ENCODE measurements around the gene TMEM92.

The TMEM92 gene

GRCh38 chr17:50244771-50245170 is 29.5 kb upstream of the TMEM92 start:
- Histone ChIP-seq H3K79me1 (ENCODE audit: low read length) (no peaks in the 10 kb centered on the region), H3K18ac (ENCODE audit: low read length) (no peak overlapping the region), H2AFZ (ENCODE audit: insufficient read depth, low read length, poor library complexity) (no peak overlapping the region), H3K14ac (ENCODE audit: low read length) (no peak overlapping the region), H3K27ac (ENCODE audit: low read depth, low read length) (no peak overlapping the region), H3K27me3 (ENCODE audit: insufficient read depth, low read length) (no peaks in the 10 kb centered on the region), H2BK5ac (ENCODE audit: low read depth, low read length, poor library complexity) (no peak overlapping the region), H3K4me3 (ENCODE audit: low read depth, low read length) (no peak overlapping the region), H2BK120ac (ENCODE audit: insufficient read depth, low read length, poor library complexity) (no peak overlapping the region), H3K9ac (ENCODE audit: low read length) (no peak overlapping the region), H3K4me2 (ENCODE audit: low read length) (no peak overlapping the region), H3K4me1 (ENCODE audit: control insufficient read depth in 1 of 2, insufficient read depth in 2 of 2, low read length in 2 of 2) (no peaks in the 10 kb centered on the region), H4K12ac (ENCODE audit: low read depth, low read length) (no peak overlapping the region), H3K79me2 (ENCODE audit: control insufficient read depth, insufficient read depth, low read length, poor library complexity) (no peaks in the 10 kb centered on the region), H3K9me3 (ENCODE audit: insufficient read depth, low read depth, low read length) (no peaks in the 10 kb centered on the region), H3K23ac (ENCODE audit: low read length) (no peak overlapping the region), H4K8ac (ENCODE audit: low read depth, low read length) (no peak overlapping the region), H4K91ac (ENCODE audit: low read depth, low read length) (no peak overlapping the region), H3K4ac (ENCODE audit: low read depth, low read length) (no peak overlapping the region), H2AK5ac (ENCODE audit: low read length) (no peak overlapping the region), H2BK12ac (ENCODE audit: low read length) (no peak overlapping the region), H3K36me3 (ENCODE audit: control insufficient read depth in 1 of 2, insufficient read depth in 2 of 2, low read length in 2 of 2) (no peaks in the 10 kb centered on the region)
- WGBS (ENCODE audit: extremely low coverage, insufficient coverage, insufficient read length): no CpG with 5 or more reads among the region's 6 CpGs
- peak; percentile 64 to 76 for DNase-seq

DNA sequence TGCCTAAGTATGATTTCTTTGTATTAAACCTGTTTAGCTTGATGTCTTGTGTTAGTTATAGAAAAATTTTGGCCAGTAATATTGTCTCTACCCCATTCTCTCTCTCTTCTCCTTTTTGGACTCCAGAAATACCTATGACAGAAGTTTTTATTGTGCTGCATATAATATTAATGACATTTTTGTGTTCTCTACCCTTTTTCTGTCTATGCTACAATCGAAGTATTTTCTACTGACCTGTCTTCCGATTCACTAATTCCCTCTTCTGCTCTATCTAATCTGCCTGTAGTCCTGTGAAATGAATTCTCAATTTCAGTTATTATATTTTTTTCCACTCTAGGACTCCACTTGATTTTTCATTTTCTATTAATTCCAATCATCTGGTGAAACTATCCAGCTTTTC is 26.0 kb upstream of the TMEM92 start:
- no CpG with 5 or more reads among the region's 2 CpGs for WGBS (ENCODE audit: extremely low coverage, insufficient coverage, insufficient read length)
- Histone ChIP-seq H2BK120ac (ENCODE audit: insufficient read depth, low read length, poor library complexity) (no peak overlapping the region), H3K9ac (ENCODE audit: low read length) (no peak overlapping the region), H3K4me1 (ENCODE audit: control insufficient read depth in 1 of 2, insufficient read depth in 2 of 2, low read length in 2 of 2) (no peaks in the 10 kb centered on the region), H3K4me2 (ENCODE audit: low read length) (no peak overlapping the region), H4K12ac (ENCODE audit: low read depth, low read length) (no peak overlapping the region), H2AFZ (ENCODE audit: insufficient read depth, low read length, poor library complexity) (no peak overlapping the region), H4K8ac (ENCODE audit: low read depth, low read length) (no peak overlapping the region), H2BK12ac (ENCODE audit: low read length) (no peak overlapping the region), H2BK5ac (ENCODE audit: low read depth, low read length, poor library complexity) (no peak overlapping the region), H3K27ac (ENCODE audit: low read depth, low read length) (no peak overlapping the region), H3K79me1 (ENCODE audit: low read length) (no peaks in the 10 kb centered on the region), H3K18ac (ENCODE audit: low read length) (no peak overlapping the region), H3K4me3 (ENCODE audit: low read depth, low read length) (no peak overlapping the region), H3K4ac (ENCODE audit: low read depth, low read length) (no peak overlapping the region), H3K27me3 (ENCODE audit: insufficient read depth, low read length) (no peaks in the 10 kb centered on the region), H2AK5ac (ENCODE audit: low read length) (no peak overlapping the region), H4K91ac (ENCODE audit: low read depth, low read length) (no peak overlapping the region), H3K9me3 (ENCODE audit: insufficient read depth, low read depth, low read length) (no peaks in the 10 kb centered on the region), H3K36me3 (ENCODE audit: control insufficient read depth in 1 of 2, insufficient read depth in 2 of 2, low read length in 2 of 2) (no peaks in the 10 kb centered on the region), H3K14ac (ENCODE audit: low read length) (no peak overlapping the region), H3K79me2 (ENCODE audit: control insufficient read depth, insufficient read depth, low read length, poor library complexity) (no peaks in the 10 kb centered on the region), H3K23ac (ENCODE audit: low read length) (no peak overlapping the region)
- no peak for DNase-seq

DNA sequence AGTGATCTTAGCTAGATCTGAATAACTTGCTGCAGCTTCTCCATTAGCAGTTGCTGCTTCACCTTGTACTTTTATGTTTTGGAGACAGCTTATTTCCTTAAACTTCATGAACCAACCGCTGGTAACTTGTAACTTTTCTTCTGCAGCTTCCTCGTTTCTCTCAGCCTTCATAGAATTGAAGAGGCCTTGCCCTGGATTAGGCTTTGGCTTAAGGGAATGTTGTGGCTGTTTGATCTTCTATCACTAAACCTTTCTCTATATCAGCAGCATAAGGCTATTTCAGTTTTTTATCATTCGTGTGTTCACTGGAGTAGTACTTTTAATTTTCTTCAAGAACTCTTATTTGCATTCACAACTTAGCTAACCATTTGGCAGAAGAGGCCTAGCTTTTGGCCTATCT is 21.5 kb upstream of the TMEM92 start:
- no peaks in the 10 kb centered on the region for H3K79me1 ChIP-seq (ENCODE audit: low read length)
- no peak overlapping the region for H2BK120ac ChIP-seq (ENCODE audit: insufficient read depth, low read length, poor library complexity)
- WGBS (ENCODE audit: extremely low coverage, insufficient coverage, insufficient read length): no CpG with 5 or more reads among the region's 3 CpGs
- no peaks in the 10 kb centered on the region for H3K27me3 ChIP-seq (ENCODE audit: insufficient read depth, low read length)
- H3K4me2 ChIP-seq (ENCODE audit: low read length): no peak overlapping the region
- no peak overlapping the region for H3K9ac ChIP-seq (ENCODE audit: low read length)
- no peak overlapping the region for H3K4ac ChIP-seq (ENCODE audit: low read depth, low read length)
- H4K12ac ChIP-seq (ENCODE audit: low read depth, low read length): no peak overlapping the region
- H3K4me3 ChIP-seq (ENCODE audit: low read depth, low read length): no peak overlapping the region
- no peak overlapping the region for H2AFZ ChIP-seq (ENCODE audit: insufficient read depth, low read length, poor library complexity)
- no peak overlapping the region for H2BK12ac ChIP-seq (ENCODE audit: low read length)
- H2BK5ac ChIP-seq (ENCODE audit: low read depth, low read length, poor library complexity): no peak overlapping the region
- DNase-seq: no peak
- no peaks in the 10 kb centered on the region for H3K79me2 ChIP-seq (ENCODE audit: control insufficient read depth, insufficient read depth, low read length, poor library complexity)
- no peak overlapping the region for H4K8ac ChIP-seq (ENCODE audit: low read depth, low read length)
- H3K36me3 ChIP-seq (ENCODE audit: control insufficient read depth in 1 of 2, insufficient read depth in 2 of 2, low read length in 2 of 2): no peaks in the 10 kb centered on the region
- no peak overlapping the region for H3K18ac ChIP-seq (ENCODE audit: low read length)
- H3K9me3 ChIP-seq (ENCODE audit: insufficient read depth, low read depth, low read length): peaks cover 9% of the 10 kb centered on the region
- H3K23ac ChIP-seq (ENCODE audit: low read length): no peak overlapping the region
- no peak overlapping the region for H4K91ac ChIP-seq (ENCODE audit: low read depth, low read length)
- no peak overlapping the region for H2AK5ac ChIP-seq (ENCODE audit: low read length)
- no peak overlapping the region for H3K14ac ChIP-seq (ENCODE audit: low read length)
- no peaks in the 10 kb centered on the region for H3K4me1 ChIP-seq (ENCODE audit: control insufficient read depth in 1 of 2, insufficient read depth in 2 of 2, low read length in 2 of 2)
- H3K27ac ChIP-seq (ENCODE audit: low read depth, low read length): no peak overlapping the region

DNA sequence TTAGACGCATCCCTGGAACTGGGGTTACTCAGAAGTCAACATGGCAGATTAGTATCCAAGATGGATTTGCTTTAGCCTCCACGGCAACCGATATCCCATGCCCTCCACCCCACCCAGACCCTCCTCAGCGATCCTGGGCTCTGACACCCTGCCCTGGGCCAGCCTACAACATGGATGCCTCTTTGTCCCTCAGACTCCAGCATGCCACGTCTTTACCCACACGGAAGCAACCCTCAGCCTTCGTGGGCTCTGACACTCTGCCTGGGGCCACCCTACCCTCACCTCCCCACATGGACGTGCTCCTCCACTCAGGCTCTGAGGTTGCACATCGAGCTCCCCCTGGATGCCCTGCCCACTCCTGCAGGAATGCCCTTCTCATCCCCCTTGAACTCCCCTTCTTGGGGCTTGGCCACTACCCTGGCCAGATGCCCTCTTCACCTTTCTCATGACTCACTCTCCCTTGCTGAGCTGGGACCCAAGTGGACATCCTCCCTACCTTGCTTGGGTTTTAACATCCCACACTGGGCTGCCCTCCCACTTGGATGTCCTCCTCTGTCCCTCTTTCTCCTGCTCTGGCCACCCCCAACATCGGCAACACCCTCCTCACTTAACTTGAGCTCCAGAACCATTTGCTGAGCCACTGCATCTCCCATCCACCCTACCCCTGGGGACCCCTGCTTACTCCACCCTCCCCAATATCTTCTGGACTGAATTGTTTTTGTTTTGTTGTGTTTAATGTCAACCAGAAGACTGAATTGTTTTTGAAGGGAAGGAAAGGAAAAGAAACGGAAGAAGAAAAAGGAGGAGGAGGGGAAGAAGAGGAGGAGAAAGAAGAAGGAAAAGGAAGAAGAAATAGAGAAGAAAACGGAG is 18.3 kb upstream of the TMEM92 start:
- Histone ChIP-seq H2BK12ac (ENCODE audit: low read length) (no peak overlapping the region), H4K12ac (ENCODE audit: low read depth, low read length) (no peak overlapping the region), H2AK5ac (ENCODE audit: low read length) (no peak overlapping the region), H3K36me3 (ENCODE audit: control insufficient read depth in 1 of 2, insufficient read depth in 2 of 2, low read length in 2 of 2) (no peaks in the 10 kb centered on the region), H3K23ac (ENCODE audit: low read length) (no peak overlapping the region), H3K9me3 (ENCODE audit: insufficient read depth, low read depth, low read length) (peaks cover 9% of the 10 kb centered on the region), H3K18ac (ENCODE audit: low read length) (no peak overlapping the region), H2AFZ (ENCODE audit: insufficient read depth, low read length, poor library complexity) (no peak overlapping the region), H4K91ac (ENCODE audit: low read depth, low read length) (no peak overlapping the region), H3K9ac (ENCODE audit: low read length) (no peak overlapping the region), H3K79me2 (ENCODE audit: control insufficient read depth, insufficient read depth, low read length, poor library complexity) (no peaks in the 10 kb centered on the region), H3K27ac (ENCODE audit: low read depth, low read length) (no peak overlapping the region), H3K4me3 (ENCODE audit: low read depth, low read length) (no peak overlapping the region), H3K27me3 (ENCODE audit: insufficient read depth, low read length) (no peaks in the 10 kb centered on the region), H2BK5ac (ENCODE audit: low read depth, low read length, poor library complexity) (no peak overlapping the region), H4K8ac (ENCODE audit: low read depth, low read length) (no peak overlapping the region), H3K79me1 (ENCODE audit: low read length) (peaks cover 2% of the 10 kb centered on the region), H3K4me1 (ENCODE audit: control insufficient read depth in 1 of 2, insufficient read depth in 2 of 2, low read length in 2 of 2) (peaks cover 1 to 8% of the 10 kb centered on the region in 2 experiments), H3K14ac (ENCODE audit: low read length) (no peak overlapping the region), H3K4me2 (ENCODE audit: low read length) (no peak overlapping the region), H3K4ac (ENCODE audit: low read depth, low read length) (no peak overlapping the region), H2BK120ac (ENCODE audit: insufficient read depth, low read length, poor library complexity) (no peak overlapping the region)
- WGBS (ENCODE audit: extremely low coverage, insufficient coverage, insufficient read length): 95% methylated on average over 2 of the region's 12 CpGs
- DNase-seq: no peak

Data from trophoblast cell (in vitro differentiated cells and primary cell).